Stimulated activated naive CD8-positive, alpha-beta T cell treated with anti-CD3 and anti-CD28 coated beads, Interleukin-15, Interleukin-2, amounts not matched to agents 100 U/mL and 50 U/mL, for 24 hours (primary cell): ENCODE measurements around the gene MS4A10.
"Not testable (repeated sequence)": the region's sequence is repeated elsewhere in the genome, so short reads cannot be mapped to it uniquely, and the experiment has no call there.

Source experiments
- ATAC-seq: fragments of 150-1000 bp; cut with Tn5 transposase; one replicate; pipeline ENCODE4 v1.10.0; 2021
- DNase-seq: peaks from one replicate; pipeline ENCODE4 v3.0.0; 2021

MS4A10 gene

GRCh38 chr11:60786811-60787567 lies 1.9 kb downstream of the MS4A10 start:
- DNase-seq (no peak), ATAC-seq (no peak)

- ATAC-seq = no peak
- DNase-seq = no peak
Observed at GRCh38 chr11:60788401-60789125, 3.4 kb downstream of the MS4A10 start.

- no peak for DNase-seq
- no peak for ATAC-seq
Observed at GRCh38 chr11:60790726-60791125, 5.6 kb downstream of the MS4A10 start.

GRCh38 chr11:60791153-60791933 lies 6.2 kb downstream of the MS4A10 start:
- DNase-seq = no peak
- ATAC-seq = no peak

- ATAC-seq (no peak), DNase-seq (no peak)
Observed at GRCh38 chr11:60792521-60792920, 7.4 kb downstream of the MS4A10 start.

GRCh38 chr11:60795291-60795690 lies 10.2 kb downstream of the MS4A10 start:
- ATAC-seq (no peak), DNase-seq (no peak)

- no peak for ATAC-seq
- no peak for DNase-seq
Observed at GRCh38 chr11:60797846-60798630, 12.9 kb downstream of the MS4A10 start.

GRCh38 chr11:60798631-60799030 lies 13.5 kb downstream of the MS4A10 start:
- ATAC-seq = no peak
- no peak for DNase-seq

- no peak for DNase-seq
- ATAC-seq = no peak
Observed at GRCh38 chr11:60801194-60801593, 16.1 kb downstream of the MS4A10 start.

GRCh38 chr11:60803273-60803936 lies 18.3 kb downstream of the MS4A10 start:
- ATAC-seq (no peak), DNase-seq (no peak)

- no peak for DNase-seq
- ATAC-seq = no peak
Observed at GRCh38 chr11:60809249-60809648, 24.1 kb downstream of the MS4A10 start.

GRCh38 chr11:60809691-60810090 lies 24.6 kb downstream of the MS4A10 start:
- DNase-seq = no peak
- ATAC-seq = no peak

- no peak for DNase-seq
- ATAC-seq = no peak
Observed at GRCh38 chr11:60810151-60810550, 25.0 kb downstream of the MS4A10 start.

- DNase-seq = no peak
- ATAC-seq = no peak
Observed at GRCh38 chr11:60810569-60810968, 25.4 kb downstream of the MS4A10 start.

GRCh38 chr11:60813324-60813723 lies 28.2 kb downstream of the MS4A10 start:
- DNase-seq (no peak), ATAC-seq (no peak)

GRCh38 chr11:60814112-60814511 lies 29.0 kb downstream of the MS4A10 start:
- ATAC-seq (no peak), DNase-seq (no peak)

GRCh38 chr11:60816590-60817157 lies 31.5 kb downstream of the MS4A10 start:
- ATAC-seq (no peak), DNase-seq (no peak)

- DNase-seq (no peak), ATAC-seq (no peak)
Observed at GRCh38 chr11:60818057-60818456, 32.9 kb downstream of the MS4A10 start.

GRCh38 chr11:60821827-60822599 lies 36.9 kb downstream of the MS4A10 start:
- no peak for DNase-seq
- ATAC-seq = no peak

GRCh38 chr11:60823745-60824306 lies 38.7 kb downstream of the MS4A10 start:
- not testable (repeated sequence) for ATAC-seq, DNase-seq
